ENCODE data around the gene KCNA1.

KCNA1 gene

DNA sequence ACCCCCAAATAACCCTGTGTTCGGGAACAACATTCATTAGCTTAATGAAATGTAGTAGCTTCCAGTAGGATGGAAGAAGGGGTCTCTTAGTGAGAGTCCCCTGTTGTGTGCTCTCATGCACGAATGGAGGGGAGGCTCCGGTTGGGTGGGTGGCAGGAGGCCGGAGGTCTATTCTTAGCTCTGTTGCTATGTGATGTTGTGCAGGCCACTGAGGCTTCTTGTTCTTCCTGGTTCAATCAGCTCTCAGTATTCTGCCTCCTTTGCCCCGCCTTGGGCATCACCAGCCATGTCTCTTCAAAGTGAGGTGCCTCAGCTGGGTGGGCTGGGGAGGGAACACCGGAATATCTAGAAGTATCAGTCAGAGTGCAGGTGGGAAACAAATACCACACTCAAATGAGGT is 50.8 kb downstream of the KCNA1 start:
- DNase-seq (ENCODE audit: low read depth in 2 of 2), result no peak

- no peak for DNase-seq (ENCODE audit: low read depth in 2 of 2)
Observed at GRCh38 chr12:4961311-4961710, 51.6 kb downstream of the KCNA1 start.

- no peak for DNase-seq (ENCODE audit: low read depth in 2 of 2)
Observed at GRCh38 chr12:4962539-4963486, 53.1 kb downstream of the KCNA1 start.

All from stimulated activated CD8-positive, alpha-beta memory T cell treated with anti-CD3 and anti-CD28 coated beads, Interleukin-15, amount 100 ng/mL, for 4 hours (primary cell).